Body of pancreas (tissue), 4 donors: ENCODE measurements around the gene ADGRL3.

Source experiments
- POLR2A ChIP-seq, 3 donors: fragments of 450-650 bp; IDR thresholded peaks; one replicate each; pipeline ENCODE4 v1.6.1; 2016; ENCODE audit warnings: antibody characterized with exemption in 3 of 3, mild to moderate bottlenecking in 2 of 3
- TF ChIP-seq, protein P1 (sequence below), 7 experiments: fragments of 450-650 bp in 4 of 7; fragments of 200-600 bp in 3 of 7; sonication (generic) in 3 of 7; IDR thresholded peaks; one replicate each; pipeline ENCODE4 v1.5.1; 2016 to 2019; ENCODE audit warnings: antibody characterized with exemption in 7 of 7

DNA sequence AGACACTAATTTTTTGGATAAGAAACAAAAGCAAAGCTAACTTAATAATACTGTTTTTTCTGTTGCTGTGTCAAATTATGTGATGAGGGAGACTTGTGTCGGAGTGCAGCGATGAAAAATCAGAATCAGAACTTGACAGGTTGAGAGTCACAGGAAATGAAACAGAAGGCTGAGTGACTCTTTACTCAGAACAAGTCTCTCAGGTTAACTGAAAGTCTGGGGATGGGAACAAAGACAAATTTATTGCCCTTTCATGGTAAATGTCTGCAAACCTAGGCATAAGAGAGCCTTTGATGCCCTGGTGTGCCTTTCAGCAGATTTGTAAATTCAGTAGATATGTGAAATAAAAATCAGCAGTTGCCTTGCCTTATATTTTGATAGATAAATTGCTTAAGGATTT lies 96.0 kb downstream of the ADGRL3 start:
- TF ChIP-seq, protein P1, sequence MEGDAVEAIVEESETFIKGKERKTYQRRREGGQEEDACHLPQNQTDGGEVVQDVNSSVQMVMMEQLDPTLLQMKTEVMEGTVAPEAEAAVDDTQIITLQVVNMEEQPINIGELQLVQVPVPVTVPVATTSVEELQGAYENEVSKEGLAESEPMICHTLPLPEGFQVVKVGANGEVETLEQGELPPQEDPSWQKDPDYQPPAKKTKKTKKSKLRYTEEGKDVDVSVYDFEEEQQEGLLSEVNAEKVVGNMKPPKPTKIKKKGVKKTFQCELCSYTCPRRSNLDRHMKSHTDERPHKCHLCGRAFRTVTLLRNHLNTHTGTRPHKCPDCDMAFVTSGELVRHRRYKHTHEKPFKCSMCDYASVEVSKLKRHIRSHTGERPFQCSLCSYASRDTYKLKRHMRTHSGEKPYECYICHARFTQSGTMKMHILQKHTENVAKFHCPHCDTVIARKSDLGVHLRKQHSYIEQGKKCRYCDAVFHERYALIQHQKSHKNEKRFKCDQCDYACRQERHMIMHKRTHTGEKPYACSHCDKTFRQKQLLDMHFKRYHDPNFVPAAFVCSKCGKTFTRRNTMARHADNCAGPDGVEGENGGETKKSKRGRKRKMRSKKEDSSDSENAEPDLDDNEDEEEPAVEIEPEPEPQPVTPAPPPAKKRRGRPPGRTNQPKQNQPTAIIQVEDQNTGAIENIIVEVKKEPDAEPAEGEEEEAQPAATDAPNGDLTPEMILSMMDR (IDR thresholded peaks at IDR 0.05): no peak
- TF ChIP-seq POLR2A (IDR thresholded peaks at IDR 0.05): no peak
